ENCODE measurements around the gene SLC45A2.

- no peak for TF ChIP-seq CTCF (IDR thresholded peaks at IDR 0.05 in 8 of 11, conservative IDR thresholded peaks at IDR 0.05 in 3 of 11)
- no peak for TF ChIP-seq POLR2A (IDR thresholded peaks at IDR 0.05)
- TF ChIP-seq POLR2AphosphoS5 (IDR thresholded peaks at IDR 0.05) = no peak
These were observed 54.4 kb downstream of the SLC45A2 start for GRCh38 chr5:33929925-33930690.
